C1 segment of cervical spinal cord (tissue), 14 donors: Measurements from ENCODE around the gene DAPK2.
A peak's percentile ranks its signal among the peaks of the same experiment; 100 is the strongest.

ENCODE experiments used
- DNase-seq, 14 donors: peaks; one replicate each; lab custom pipeline; 2025; lab: John Stamatoyannopoulos, UW

DAPK2 gene

DNA sequence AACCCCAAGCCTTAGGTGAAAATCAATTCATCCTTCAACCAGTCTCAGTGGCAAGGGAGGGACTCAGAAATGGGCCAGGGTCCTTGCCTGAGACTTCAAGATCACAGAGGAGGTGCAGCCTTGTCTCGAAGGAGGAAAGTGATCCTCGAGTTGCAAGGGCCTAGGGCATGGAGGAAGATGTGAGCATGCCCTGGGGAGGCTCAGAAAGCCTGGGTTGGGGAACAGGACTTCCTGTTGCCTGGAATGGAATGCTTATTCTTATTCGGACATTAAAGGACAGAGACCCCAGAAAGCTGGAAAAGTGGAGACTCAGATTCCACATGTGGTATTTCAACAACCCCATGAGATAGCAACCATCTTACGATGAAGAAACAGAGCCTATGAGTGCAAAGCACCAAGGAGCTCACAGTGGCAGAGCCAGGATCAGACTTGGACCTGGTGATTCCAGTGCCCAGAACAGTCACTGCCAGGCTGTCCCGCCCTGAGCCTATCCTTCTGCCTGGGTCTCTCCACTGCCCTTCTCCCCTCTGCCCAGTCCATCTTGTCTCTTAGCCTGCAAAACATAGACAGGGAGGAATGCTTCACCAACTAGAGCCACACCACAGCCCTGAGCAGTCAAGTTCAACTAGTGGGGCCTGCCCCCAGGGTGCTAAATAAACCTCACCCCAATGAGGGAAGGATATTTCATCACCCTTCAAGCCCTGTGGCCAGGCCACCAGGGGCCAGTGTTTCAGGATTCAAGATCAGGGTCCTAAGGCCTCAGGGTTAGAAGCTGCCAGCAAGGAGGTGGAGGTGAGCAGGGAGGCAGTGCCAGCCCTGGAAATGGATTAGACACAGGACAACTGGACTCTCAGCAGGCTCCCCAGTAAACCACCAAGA is 21.9 kb downstream of the DAPK2 start:
- no peak for DNase-seq

DNA sequence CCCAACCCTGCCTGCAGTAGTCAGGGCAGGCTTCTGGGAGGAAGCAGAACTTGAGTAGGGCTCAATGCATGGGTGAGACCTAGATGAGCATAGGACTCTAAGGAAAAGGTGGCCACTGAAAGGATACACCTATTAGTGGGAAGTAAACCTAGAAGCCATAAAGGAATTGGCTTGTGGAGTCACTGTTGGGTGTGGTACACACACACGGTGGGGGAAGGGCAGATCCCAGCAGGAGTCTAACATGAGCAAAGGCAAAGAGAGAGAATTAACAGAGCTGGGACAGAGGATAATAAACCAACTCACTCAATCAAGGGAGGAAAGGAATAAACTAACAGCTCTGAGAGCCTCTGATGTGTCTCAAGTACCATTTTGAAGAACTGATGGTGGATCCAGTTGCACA is 23.1 kb downstream of the DAPK2 start:
- DNase-seq, result no peak

- no peak for DNase-seq
These were observed 23.7 kb downstream of the DAPK2 start for GRCh38 chr15:64022571-64022970.

GRCh38 chr15:64019764-64020163 is 26.5 kb downstream of the DAPK2 start:
- DNase-seq, result no peak

DNA sequence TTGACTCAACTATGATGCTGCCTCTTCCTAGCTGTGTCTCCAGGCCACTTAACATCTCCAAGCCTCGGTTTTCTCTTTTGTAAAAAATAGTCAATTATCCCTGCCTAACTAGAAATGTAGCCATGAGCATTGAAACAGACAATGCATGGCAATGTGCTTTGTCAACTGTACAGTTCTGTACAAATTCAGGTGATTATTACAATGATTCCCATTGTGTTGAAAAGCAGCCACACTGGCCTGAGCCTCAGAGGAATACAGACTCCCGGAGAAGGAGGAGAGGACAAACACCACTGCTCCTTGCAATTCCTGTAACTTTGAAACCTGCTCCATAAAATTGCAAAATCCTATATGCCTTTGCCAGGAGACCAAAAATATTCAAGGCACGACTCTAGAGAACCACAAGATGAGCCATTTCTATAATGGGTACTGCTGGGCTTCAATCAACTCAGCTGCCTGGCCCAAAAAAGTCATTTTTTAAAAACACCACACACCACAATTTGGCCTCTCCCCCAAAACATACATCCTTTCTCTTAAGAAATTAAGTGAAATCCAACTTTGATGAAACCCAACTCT is 28.6 kb downstream of the DAPK2 start:
- no peak for DNase-seq

DNA sequence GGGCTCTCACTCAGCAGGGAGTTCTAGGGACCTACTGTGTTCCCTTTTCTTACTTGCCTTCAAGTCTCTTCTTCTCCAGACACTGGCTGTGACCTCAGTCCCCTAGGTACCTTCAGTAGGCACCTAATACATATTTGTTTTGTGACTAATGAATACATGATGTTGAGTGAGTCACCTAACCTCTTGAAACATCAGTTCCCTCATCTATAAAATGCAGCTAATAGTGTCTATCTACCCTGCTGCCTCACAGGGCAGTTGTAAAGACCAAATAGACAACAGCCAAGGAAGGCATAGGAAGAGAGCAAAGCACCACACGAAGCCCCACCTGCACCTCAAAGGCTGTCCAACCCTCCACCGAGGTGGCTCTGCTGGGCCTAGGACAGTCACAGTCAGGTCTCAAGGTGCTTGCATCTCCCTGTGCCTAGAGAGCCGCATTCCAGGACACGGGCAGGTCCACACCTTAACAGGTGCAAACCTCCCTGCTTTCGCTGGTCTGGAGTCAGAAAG is 29.1 kb downstream of the DAPK2 start:
- DNase-seq, result no peak

DNA sequence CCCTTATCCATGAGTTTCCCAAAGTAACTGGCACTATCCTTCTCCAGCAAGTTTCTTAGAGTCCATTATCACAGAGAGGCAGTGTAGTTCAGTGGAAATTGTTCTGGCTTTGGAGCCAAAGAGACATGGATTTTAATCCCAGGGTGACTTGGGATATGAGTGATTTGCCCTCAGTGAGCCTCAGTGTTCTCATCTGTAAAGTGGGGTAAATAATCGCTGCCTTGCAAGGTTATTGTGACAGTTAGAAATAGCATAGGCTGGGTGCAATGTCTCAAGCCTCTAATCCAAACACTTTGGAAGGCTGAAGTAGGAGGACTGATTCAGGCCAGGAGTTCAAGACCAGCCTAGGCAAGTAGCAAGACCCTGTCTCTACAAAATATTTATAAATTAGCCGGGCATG is 30.0 kb downstream of the DAPK2 start:
- no peak for DNase-seq

GRCh38 chr15:64014995-64015394 is 31.3 kb downstream of the DAPK2 start:
- DNase-seq, result peak in 3 of 14 donors; percentile 3 to 87 (median 14)

- DNase-seq, result no peak
These were observed 32.9 kb downstream of the DAPK2 start for GRCh38 chr15:64013179-64014062.

GRCh38 chr15:64011736-64012135 is 34.5 kb downstream of the DAPK2 start:
- no peak for DNase-seq

- no peak for DNase-seq
These were observed 35.6 kb downstream of the DAPK2 start for GRCh38 chr15:64010719-64011118.

GRCh38 chr15:64009798-64010261 is 36.5 kb downstream of the DAPK2 start:
- DNase-seq, result no peak

GRCh38 chr15:64009241-64009640 is 37.0 kb downstream of the DAPK2 start:
- no peak for DNase-seq

DNA sequence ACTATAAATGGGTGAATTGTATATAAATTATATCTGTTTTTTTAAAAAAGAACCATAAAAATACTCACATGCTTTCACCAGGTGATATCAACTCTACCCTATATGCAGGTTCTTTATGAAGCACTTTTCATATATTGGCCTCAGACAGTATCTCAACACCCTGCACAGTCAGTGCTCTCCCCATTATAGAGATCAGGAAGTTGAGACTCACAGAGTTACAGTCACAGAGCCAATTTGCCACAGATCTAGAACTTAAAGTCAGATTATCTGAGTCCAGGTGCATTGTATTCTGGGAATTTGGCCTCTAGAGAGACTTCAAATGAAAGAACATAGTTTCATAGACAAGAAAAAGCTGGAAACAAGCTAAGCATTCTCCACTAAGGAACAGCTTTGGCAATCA is 38.1 kb downstream of the DAPK2 start:
- DNase-seq, result no peak

GRCh38 chr15:64006642-64007041 is 39.6 kb downstream of the DAPK2 start:
- DNase-seq, result no peak

DNA sequence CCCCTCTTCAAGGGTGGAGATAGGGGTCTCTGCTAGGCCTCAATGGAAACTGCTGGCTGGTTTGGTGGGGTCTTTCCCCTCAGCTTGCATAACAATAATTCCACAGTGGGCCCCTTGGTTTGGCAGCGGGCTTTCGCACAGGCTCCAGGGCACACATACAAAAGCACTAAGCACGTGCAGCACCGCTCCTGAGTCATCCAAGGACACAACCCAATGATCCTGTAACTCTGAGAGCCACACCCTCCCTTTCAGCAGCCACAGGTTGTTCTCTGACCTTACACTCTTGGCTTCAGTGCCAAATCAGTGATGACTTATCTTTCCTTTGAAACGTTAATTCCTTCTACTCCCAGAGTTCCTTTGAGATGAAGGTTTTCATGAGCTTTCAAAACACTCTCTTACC is 41.7 kb downstream of the DAPK2 start:
- no peak for DNase-seq

GRCh38 chr15:64004056-64004455 is 42.2 kb downstream of the DAPK2 start:
- no peak for DNase-seq

DNA sequence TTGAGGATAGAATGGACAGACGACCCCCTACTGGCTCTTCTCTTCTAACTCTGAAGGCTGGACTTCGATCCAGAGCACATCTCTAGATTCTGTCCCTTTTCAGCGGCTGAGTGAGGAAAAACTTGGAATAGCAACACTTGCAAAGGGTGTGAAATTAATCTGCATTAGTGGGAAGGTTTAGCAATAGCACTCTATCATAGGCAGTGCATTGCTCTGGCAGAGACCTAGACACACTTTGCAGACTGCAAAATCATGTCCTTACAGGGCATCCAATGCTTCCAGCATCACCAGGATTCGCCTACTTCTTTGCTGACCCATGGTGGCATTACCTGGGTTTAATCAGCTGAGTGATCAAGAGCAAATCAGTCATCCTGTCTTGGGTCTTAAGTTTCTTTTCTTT is 43.1 kb downstream of the DAPK2 start:
- no peak for DNase-seq

DNA sequence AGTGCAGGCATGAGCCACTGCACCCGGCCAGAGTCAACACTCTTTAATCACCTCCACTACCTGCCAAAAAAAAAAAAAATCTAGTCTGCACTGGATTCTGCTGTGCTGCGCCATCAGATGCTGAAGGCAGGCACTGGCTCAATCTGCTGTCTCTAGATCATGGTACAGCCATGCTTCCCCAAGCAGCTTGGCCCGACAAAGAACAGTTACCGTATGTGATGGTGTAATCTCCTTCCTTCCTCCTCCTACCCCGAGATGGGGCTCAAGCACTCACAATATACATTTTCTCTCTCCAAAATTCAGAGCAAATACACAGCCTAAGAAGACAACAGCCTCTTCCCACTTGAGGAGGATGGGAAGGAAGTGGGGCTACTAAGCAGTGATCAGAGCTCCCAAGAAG is 45.1 kb downstream of the DAPK2 start:
- no peak for DNase-seq

DNA sequence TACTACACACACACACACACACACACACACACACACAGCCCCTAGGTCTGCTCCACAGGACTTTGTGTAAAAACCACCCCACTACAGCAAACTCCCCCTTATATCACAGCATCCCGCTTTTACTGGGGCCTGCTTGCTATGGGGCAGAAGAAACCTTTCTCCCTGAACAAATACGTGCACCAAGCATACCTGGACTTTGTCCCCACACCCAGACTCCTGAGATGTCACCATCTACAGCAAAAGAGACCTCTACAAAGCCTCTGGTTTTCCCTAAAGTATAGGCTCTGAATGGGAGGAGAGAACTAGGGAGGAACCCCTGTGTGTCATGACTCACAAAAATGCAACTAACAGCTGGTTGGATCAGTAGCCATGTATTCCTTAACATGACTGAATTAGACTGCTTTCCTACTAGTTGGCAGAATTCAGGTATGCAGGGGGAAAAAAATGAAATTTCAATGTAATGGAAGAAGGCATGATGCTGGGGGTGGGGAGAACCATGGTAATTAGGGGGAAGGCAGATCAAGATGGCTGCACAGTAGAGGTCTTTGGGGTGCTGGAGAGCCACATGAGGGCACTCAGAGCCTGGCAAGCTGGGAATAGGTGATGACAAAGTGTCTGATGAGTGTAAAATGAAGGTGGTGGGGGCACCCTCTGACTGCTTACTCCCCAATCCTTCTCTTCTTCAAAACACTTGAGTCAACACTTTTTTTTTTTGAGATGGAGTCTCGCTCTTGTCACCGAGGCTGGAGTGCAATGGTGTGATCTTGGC is 45.9 kb downstream of the DAPK2 start:
- no peak for DNase-seq

GRCh38 chr15:63999177-63999576 is 47.1 kb downstream of the DAPK2 start:
- DNase-seq, result no peak
